Liver (tissue), 9 donors: ENCODE data around the gene TMEM220. TPM values are rescaled to one million over a fixed set of nuclear protein-coding genes. Genes with fewer than 3 reads are reported as not detected.

Experiments used
- DNase-seq: peaks from one replicate; pipeline ENCODE4 v3.0.0-alpha.2; 2017; ENCODE audit warnings: low spot score
- H3K27ac ChIP-seq, 2 donors: one replicate each; pipeline ENCODE4 v1.7.0; 2013; ENCODE audit warnings: inconsistent platforms in 2 of 2, low read length in 2 of 2, control low read depth in 1 of 2, low read depth in 1 of 2, mild to moderate bottlenecking in 1 of 2
- H3K27me3 ChIP-seq, 4 donors: one replicate each; pipeline versions ENCODE4 v1.6.1 to v1.7.0; 2013; ENCODE audit warnings: low read length in 3 of 4, inconsistent platforms in 1 of 4, mild to moderate bottlenecking in 1 of 4, moderate library complexity in 1 of 4; ENCODE audit not compliant: control insufficient read depth in 4 of 4, insufficient read depth in 4 of 4
- H3K36me3 ChIP-seq, 4 donors: one replicate each; pipeline versions ENCODE4 v1.6.1 to v1.7.0; 2013; ENCODE audit warnings: low read length in 3 of 4, mild to moderate bottlenecking in 3 of 4, low read depth in 1 of 4, moderate library complexity in 1 of 4; ENCODE audit not compliant: control insufficient read depth in 4 of 4, insufficient read depth in 3 of 4
- H3K4me1 ChIP-seq, 4 donors: one replicate each; pipeline versions ENCODE4 v1.6.1 to v1.7.0; 2013; ENCODE audit warnings: low read length in 3 of 4, mild to moderate bottlenecking in 3 of 4, moderate library complexity in 1 of 4; ENCODE audit not compliant: control insufficient read depth in 4 of 4, insufficient read depth in 4 of 4
- H3K4me3 ChIP-seq, 3 donors: one replicate each; pipeline versions ENCODE4 v1.6.1 to v1.7.0; 2013; ENCODE audit warnings: low read length in 3 of 3, control low read depth in 1 of 3, low read depth in 1 of 3, mild to moderate bottlenecking in 1 of 3
- H3K9ac ChIP-seq, 2 donors: one replicate each; pipeline ENCODE4 v1.7.0; 2013; ENCODE audit warnings: low read length in 2 of 2, mild to moderate bottlenecking in 2 of 2, moderate library complexity in 2 of 2, control low read depth in 1 of 2, low read depth in 1 of 2
- H3K9me3 ChIP-seq, 4 donors: one replicate each; pipeline versions ENCODE4 v1.6.1 to v1.7.0; 2013; ENCODE audit warnings: low read length in 3 of 4; ENCODE audit not compliant: control insufficient read depth in 4 of 4
- EGR1 ChIP-seq, 2 donors: IDR thresholded peaks; 2 replicates each; pipeline ENCODE4 v1.6.1; 2016 to 2018; ENCODE audit warnings: antibody characterized with exemption in 2 of 2, low read depth in 2 of 2
- FOXA1 ChIP-seq: IDR thresholded peaks from 2 replicates; pipeline ENCODE4 v1.6.1; 2016; ENCODE audit warnings: antibody characterized with exemption
- FOXA2 ChIP-seq: IDR thresholded peaks from 2 replicates; pipeline ENCODE4 v1.6.1; 2016; ENCODE audit warnings: antibody characterized with exemption
- HNF4A ChIP-seq, 2 donors: conservative IDR thresholded peaks; 2 replicates each; pipeline ENCODE4 v1.6.1; 2016; ENCODE audit warnings: antibody characterized with exemption in 2 of 2, mild to moderate bottlenecking in 2 of 2
- HNF4G ChIP-seq: IDR thresholded peaks from 2 replicates; pipeline ENCODE4 v1.6.1; 2016; ENCODE audit warnings: antibody characterized with exemption
- JUND ChIP-seq, 2 donors: IDR thresholded peaks; 2 replicates each; pipeline ENCODE4 v1.6.1; 2016; ENCODE audit warnings: antibody characterized with exemption in 2 of 2
- RAD21 ChIP-seq, 2 donors: IDR thresholded peaks; 2 replicates each; pipeline ENCODE4 v1.6.1; 2016; ENCODE audit warnings: antibody characterized with exemption in 2 of 2, mild to moderate bottlenecking in 2 of 2
- RXRA ChIP-seq, 2 donors: IDR thresholded peaks; 2 replicates each; pipeline ENCODE4 v1.6.1; 2017 to 2018; ENCODE audit warnings: antibody characterized with exemption in 2 of 2, mild to moderate bottlenecking in 1 of 2
- TAF1 ChIP-seq: conservative IDR thresholded peaks from 2 replicates; pipeline ENCODE4 v1.6.1; 2016; ENCODE audit warnings: antibody characterized with exemption, mild to moderate bottlenecking
- YY1 ChIP-seq: IDR thresholded peaks from 2 replicates; pipeline ENCODE4 v1.6.1; 2016; ENCODE audit warnings: antibody characterized with exemption, mild to moderate bottlenecking
- WGBS: extraction: QIAGEN DNeasy Blood & Tissue Kit; methylation state at CpG from one replicate; pipeline ENCODE4 v1.1.7; 2013; 5-methylcytosine and 5-hydroxymethylcytosine counted together
- polyA plus RNA-seq, 2 donors: library from polyadenylated mRNA; stranded (reverse) in 1 of 2; unstranded in 1 of 2; fragments of 200-250 nt in 1 of 2; fragments of >200 nt in 1 of 2; fragmentation: Nextera tagmentation in 1 of 2; extraction: Ambion mirVana in 1 of 2; gene quantifications; one replicate each; pipeline versions ENCODE4 v1.2.1 to v1.2.3, GENCODE V29; 2013 to 2015
- total RNA-seq, 2 donors: library from RNA; depleted of rRNA; stranded (reverse); fragments of >200 nt; gene quantifications; one replicate each; pipeline ENCODE4 v1.2.3, GENCODE V29; 2014
- TF ChIP-seq, protein P1 (sequence below): IDR thresholded peaks from 2 replicates; pipeline ENCODE4 v1.6.1; 2016; ENCODE audit warnings: antibody characterized with exemption
- TF ChIP-seq, protein P2 (sequence below): IDR thresholded peaks from 2 replicates; pipeline ENCODE4 v1.6.1; 2016; ENCODE audit warnings: antibody characterized with exemption
- TF ChIP-seq, protein P3 (sequence below): fragments of 150-350 bp; IDR thresholded peaks from 2 replicates; pipeline ENCODE4 v1.5.1; 2017; ENCODE audit warnings: improper control_type of control experiment, low read depth, low read length; ENCODE audit not compliant: missing input control
- TF ChIP-seq, protein P4 (sequence below): IDR thresholded peaks from 2 replicates; pipeline ENCODE4 v1.6.1; 2016; ENCODE audit warnings: antibody characterized with exemption, mild to moderate bottlenecking
- donor health status: healthy.
- donor health status: healthy.
- donor health status: healthy.
- donor health status: healthy.
- donor health status: healthy.

TMEM220 gene
- total and polyA plus RNA-seq, 4 donors = 19.6 to 126 (median 28.8) TPM

- WGBS = 38% methylated on average over 4 of the region's 4 CpGs
- peak; percentile 37 to 49 for TF ChIP-seq HNF4A (conservative IDR thresholded peaks at IDR 0.05)
- TF ChIP-seq RAD21 (IDR thresholded peaks at IDR 0.05) = peak in 1 of 2 donors; percentile 5
- TF ChIP-seq, protein P1, sequence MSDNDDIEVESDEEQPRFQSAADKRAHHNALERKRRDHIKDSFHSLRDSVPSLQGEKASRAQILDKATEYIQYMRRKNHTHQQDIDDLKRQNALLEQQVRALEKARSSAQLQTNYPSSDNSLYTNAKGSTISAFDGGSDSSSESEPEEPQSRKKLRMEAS = no peak
- no peak for TF ChIP-seq EGR1 (IDR thresholded peaks at IDR 0.05; ENCODE audit: low read depth in 2 of 2)
- Histone ChIP-seq H3K36me3 (no peaks in the 10 kb centered on the region), H3K4me3 (no peak overlapping the region), H3K4me1 (no peaks in the 10 kb centered on the region), H3K9me3 (peaks cover 0 to 3% (median 0%) of the 10 kb centered on the region in 4 donors), H3K27me3 (no peaks in the 10 kb centered on the region), H3K27ac (no peak overlapping the region), H3K9ac (no peak overlapping the region)
- no peak for DNase-seq
Measured at GRCh38 chr17:10775058-10775457, 45.2 kb upstream of the TMEM220 start.

DNA sequence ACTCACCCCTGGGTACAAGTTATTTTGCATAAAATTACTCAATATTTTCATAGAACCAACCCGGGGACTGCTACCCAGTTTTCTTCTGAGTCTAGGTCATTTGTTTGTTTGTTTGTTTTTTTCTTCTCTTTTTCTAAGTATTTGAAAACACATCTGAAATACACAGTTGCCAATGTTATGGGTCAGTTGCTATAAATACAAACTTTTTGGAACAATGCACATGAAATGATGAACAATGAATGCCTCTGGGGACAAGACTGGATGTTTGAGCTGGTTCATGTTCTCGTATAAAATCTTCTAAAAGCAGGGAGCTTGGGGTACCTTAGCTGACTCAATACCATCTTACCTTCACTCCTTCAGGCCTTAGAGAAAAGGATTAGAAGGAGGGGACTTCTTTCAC is 43.6 kb upstream of the TMEM220 start:
- Histone ChIP-seq H3K36me3 (peaks cover 0 to 10% (median 4%) of the 10 kb centered on the region in 4 donors), H3K27me3 (no peaks in the 10 kb centered on the region), H3K4me1 (no peaks in the 10 kb centered on the region), H3K9ac (no peak overlapping the region), H3K9me3 (peaks cover 0 to 3% (median 0%) of the 10 kb centered on the region in 4 donors), H3K4me3 (no peak overlapping the region), H3K27ac (no peak overlapping the region)
- no peak for DNase-seq
- WGBS = 93% methylated on average over 2 of the region's 2 CpGs
- TF ChIP-seq JUND (IDR thresholded peaks at IDR 0.05) (no peak), FOXA2 (no peak), HNF4G (no peak), RAD21 (IDR thresholded peaks at IDR 0.05) (no peak), FOXA1 (no peak), RXRA (IDR thresholded peaks at IDR 0.05) (no peak), YY1 (no peak)
- TF ChIP-seq, protein P1 = no peak
- TF ChIP-seq, protein P2, sequence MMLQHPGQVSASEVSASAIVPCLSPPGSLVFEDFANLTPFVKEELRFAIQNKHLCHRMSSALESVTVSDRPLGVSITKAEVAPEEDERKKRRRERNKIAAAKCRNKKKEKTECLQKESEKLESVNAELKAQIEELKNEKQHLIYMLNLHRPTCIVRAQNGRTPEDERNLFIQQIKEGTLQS = no peak

DNA sequence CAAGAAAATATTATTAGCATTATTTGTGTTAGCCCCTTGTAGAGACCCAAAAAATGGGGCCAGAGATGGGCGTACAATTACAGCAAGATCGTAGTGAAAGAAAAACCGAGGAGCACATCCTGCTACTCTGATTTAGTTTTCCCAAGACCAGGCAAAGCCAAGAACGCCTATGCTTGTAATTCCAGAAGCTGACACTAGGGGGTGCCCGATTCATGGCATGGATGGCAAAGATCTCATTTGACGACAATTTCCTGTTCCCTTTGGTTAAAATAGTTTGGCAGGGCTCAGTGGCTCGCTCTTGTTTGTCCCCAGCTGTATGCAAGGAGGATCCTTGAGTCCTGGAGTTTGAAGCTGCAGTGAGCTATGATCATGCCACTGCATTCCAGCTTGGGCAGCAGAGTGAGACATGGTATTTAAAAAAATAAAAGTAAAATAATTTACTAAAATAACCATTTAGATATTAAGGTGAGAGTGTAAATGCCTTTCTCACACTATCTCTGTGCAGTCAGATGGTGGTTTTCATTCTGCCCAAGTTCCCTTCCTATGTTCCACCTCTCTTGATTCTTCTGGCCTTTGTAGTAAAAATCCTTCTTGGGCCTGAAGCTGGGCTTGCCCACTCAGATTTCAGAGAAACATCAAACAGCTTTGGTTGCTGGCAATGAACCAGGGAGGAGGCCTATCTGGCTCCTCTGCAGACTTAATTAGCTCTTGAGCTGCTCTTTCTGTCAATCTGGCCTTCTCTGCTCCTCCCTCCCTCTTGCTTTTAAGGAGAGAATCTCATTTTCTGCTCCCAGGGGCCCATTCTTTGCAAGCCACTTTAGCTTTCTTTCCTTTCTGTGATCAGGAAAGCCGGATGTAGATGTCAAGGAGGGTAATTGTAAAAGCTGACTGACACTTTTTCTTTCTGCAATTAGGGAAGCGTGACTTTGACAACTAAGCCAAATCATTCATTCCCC is 42.9 kb upstream of the TMEM220 start:
- no peaks in the 10 kb centered on the region for H3K27me3 ChIP-seq
- TF ChIP-seq RAD21 (IDR thresholded peaks at IDR 0.05) = peak; percentile 65 to 72
- TF ChIP-seq FOXA2 = no peak
- no peak for TF ChIP-seq RXRA (IDR thresholded peaks at IDR 0.05)
- TF ChIP-seq JUND (IDR thresholded peaks at IDR 0.05) = no peak
- TF ChIP-seq, protein P3, sequence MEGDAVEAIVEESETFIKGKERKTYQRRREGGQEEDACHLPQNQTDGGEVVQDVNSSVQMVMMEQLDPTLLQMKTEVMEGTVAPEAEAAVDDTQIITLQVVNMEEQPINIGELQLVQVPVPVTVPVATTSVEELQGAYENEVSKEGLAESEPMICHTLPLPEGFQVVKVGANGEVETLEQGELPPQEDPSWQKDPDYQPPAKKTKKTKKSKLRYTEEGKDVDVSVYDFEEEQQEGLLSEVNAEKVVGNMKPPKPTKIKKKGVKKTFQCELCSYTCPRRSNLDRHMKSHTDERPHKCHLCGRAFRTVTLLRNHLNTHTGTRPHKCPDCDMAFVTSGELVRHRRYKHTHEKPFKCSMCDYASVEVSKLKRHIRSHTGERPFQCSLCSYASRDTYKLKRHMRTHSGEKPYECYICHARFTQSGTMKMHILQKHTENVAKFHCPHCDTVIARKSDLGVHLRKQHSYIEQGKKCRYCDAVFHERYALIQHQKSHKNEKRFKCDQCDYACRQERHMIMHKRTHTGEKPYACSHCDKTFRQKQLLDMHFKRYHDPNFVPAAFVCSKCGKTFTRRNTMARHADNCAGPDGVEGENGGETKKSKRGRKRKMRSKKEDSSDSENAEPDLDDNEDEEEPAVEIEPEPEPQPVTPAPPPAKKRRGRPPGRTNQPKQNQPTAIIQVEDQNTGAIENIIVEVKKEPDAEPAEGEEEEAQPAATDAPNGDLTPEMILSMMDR = peak; percentile 65
- TF ChIP-seq, protein P1 = no peak
- TF ChIP-seq, protein P2 = no peak
- TF ChIP-seq, protein P4, sequence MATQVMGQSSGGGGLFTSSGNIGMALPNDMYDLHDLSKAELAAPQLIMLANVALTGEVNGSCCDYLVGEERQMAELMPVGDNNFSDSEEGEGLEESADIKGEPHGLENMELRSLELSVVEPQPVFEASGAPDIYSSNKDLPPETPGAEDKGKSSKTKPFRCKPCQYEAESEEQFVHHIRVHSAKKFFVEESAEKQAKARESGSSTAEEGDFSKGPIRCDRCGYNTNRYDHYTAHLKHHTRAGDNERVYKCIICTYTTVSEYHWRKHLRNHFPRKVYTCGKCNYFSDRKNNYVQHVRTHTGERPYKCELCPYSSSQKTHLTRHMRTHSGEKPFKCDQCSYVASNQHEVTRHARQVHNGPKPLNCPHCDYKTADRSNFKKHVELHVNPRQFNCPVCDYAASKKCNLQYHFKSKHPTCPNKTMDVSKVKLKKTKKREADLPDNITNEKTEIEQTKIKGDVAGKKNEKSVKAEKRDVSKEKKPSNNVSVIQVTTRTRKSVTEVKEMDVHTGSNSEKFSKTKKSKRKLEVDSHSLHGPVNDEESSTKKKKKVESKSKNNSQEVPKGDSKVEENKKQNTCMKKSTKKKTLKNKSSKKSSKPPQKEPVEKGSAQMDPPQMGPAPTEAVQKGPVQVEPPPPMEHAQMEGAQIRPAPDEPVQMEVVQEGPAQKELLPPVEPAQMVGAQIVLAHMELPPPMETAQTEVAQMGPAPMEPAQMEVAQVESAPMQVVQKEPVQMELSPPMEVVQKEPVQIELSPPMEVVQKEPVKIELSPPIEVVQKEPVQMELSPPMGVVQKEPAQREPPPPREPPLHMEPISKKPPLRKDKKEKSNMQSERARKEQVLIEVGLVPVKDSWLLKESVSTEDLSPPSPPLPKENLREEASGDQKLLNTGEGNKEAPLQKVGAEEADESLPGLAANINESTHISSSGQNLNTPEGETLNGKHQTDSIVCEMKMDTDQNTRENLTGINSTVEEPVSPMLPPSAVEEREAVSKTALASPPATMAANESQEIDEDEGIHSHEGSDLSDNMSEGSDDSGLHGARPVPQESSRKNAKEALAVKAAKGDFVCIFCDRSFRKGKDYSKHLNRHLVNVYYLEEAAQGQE = no peak
- TF ChIP-seq HNF4A (conservative IDR thresholded peaks at IDR 0.05) = no peak
- TF ChIP-seq TAF1 = no peak
- TF ChIP-seq EGR1 (IDR thresholded peaks at IDR 0.05; ENCODE audit: low read depth in 2 of 2) = no peak
- 58% methylated on average over 9 of the region's 9 CpGs for WGBS
- H3K36me3 ChIP-seq = peaks cover 0 to 17% (median 10%) of the 10 kb centered on the region in 4 donors
- no peak overlapping the region for H3K27ac ChIP-seq
- H3K9ac ChIP-seq = no peak overlapping the region
- DNase-seq = peak; percentile 65
- H3K4me1 ChIP-seq = no peaks in the 10 kb centered on the region
- H3K4me3 ChIP-seq = no peak overlapping the region
- H3K9me3 ChIP-seq = peaks cover 0 to 3% (median under 1%) of the 10 kb centered on the region in 4 donors
